GM12878 (cell line): Measurements from ENCODE around the gene SLC39A11. TPM values are rescaled to one million over a fixed set of nuclear protein-coding genes. Genes with fewer than 3 reads are reported as not detected.
A peak's percentile ranks its signal among the peaks of the same experiment; 100 is the strongest.

Experiments
- ATAC-seq: fragments of 200-7000 bp; cut with Tn5 transposase; 3 replicates; pipeline ENCODE4 v1.9.1; 2020; ENCODE audit warnings: mild to moderate bottlenecking, moderate library complexity
- BruUV-seq: library from RNA; stranded (reverse); fragments of 400-500 nt; replicated peaks from 2 replicates; lab custom pipeline; 2021; lab: Mats Ljungman, UMichigan
- CTCF ChIA-PET: fragments of 300-600 bp; sonication (Branson Sonifier 250); formaldehyde crosslinking; extraction: SDS; loops from one replicate; lab custom pipeline; 2021; ENCODE audit warnings: inconsistent platforms; lab: Yijun Ruan, JAX
- POLR2A ChIA-PET: fragments of 350-600 bp; formaldehyde crosslinking; extraction: SDS; loops from one replicate; lab custom pipeline; 2021; ENCODE audit warnings: inconsistent platforms; lab: Charles Lee
- RAD21 ChIA-PET: fragments of 300-600 bp; sonication (Branson Sonifier 250); formaldehyde crosslinking; loops from one replicate; lab custom pipeline; 2023; ENCODE audit warnings: antibody characterized with exemption; ENCODE audit not compliant: unreplicated experiment; lab: Charles Lee
- SMC1A ChIA-PET: fragments of 300-600 bp; sonication (Branson Sonifier 250); formaldehyde crosslinking; loops from one replicate; lab custom pipeline; 2023; ENCODE audit not compliant: unreplicated experiment, uncharacterized antibody; lab: Charles Lee
- DNase-seq: peaks from one replicate; pipeline ENCODE4 v3.0.0-alpha.2; 2011; ENCODE audit warnings: low read depth, low spot score
- FAIRE-seq: peaks from 3 replicates; lab custom pipeline; 2011; peaks lifted over from hg19 to GRCh38; lab: Jason Lieb, UNC
- H2AFZ ChIP-seq: 2 replicates; pipeline ENCODE4 v1.6.0; 2011; ENCODE audit warnings: low read depth, low read length, control low read depth; ENCODE audit not compliant: control insufficient read depth
- H3K27ac ChIP-seq: 2 replicates; pipeline ENCODE4 v1.5.1; 2011; ENCODE audit warnings: control low read depth; ENCODE audit not compliant: control insufficient read depth, insufficient read depth
- H3K27me3 ChIP-seq, 2 experiments: replicated peaks in 1 of 2; 2 replicates each; pipeline versions ENCODE4 v1.6.0 to v1.6.1; 2011; ENCODE audit warnings: low read length in 1 of 2; ENCODE audit not compliant: control insufficient read depth in 2 of 2, insufficient read depth in 2 of 2
- H3K36me3 ChIP-seq, 2 experiments: 2 replicates each; pipeline ENCODE4 v1.5.1; 2011; ENCODE audit warnings: low read length in 1 of 2; ENCODE audit not compliant: control insufficient read depth in 2 of 2, insufficient read depth in 2 of 2
- H3K4me1 ChIP-seq: 2 replicates; pipeline ENCODE4 v1.6.1; 2011; ENCODE audit warnings: mild to moderate bottlenecking, low read length, moderate library complexity, mixed read lengths; ENCODE audit not compliant: control insufficient read depth, insufficient read depth
- H3K4me2 ChIP-seq: 2 replicates; pipeline ENCODE4 v1.6.0; 2011; ENCODE audit warnings: control low read depth; ENCODE audit not compliant: control insufficient read depth, insufficient read depth
- H3K4me3 ChIP-seq: fragments of 200-600 bp; sonication (generic); 2 replicates; pipeline ENCODE4 v1.5.1; 2016
- H3K79me2 ChIP-seq: 2 replicates; pipeline ENCODE4 v1.6.0; 2011; ENCODE audit warnings: low read length; ENCODE audit not compliant: control insufficient read depth, insufficient read depth
- H3K9ac ChIP-seq: 2 replicates; pipeline ENCODE4 v1.8.0; 2011; ENCODE audit warnings: low read length, control low read depth, mixed read lengths; ENCODE audit not compliant: control insufficient read depth, insufficient read depth
- H3K9me3 ChIP-seq: replicated peaks from 3 replicates; pipeline ENCODE4 v1.5.1; 2011; ENCODE audit warnings: mild to moderate bottlenecking, low read length; ENCODE audit not compliant: control insufficient read depth, insufficient read depth
- H4K20me1 ChIP-seq: 2 replicates; pipeline ENCODE4 v1.6.0; 2011; ENCODE audit not compliant: control insufficient read depth, insufficient read depth
- BHLHE40 ChIP-seq, 2 experiments: fragments of 450-650 bp in 1 of 2; IDR thresholded peaks; 2 replicates each; pipeline ENCODE4 v1.6.1; 2011 to 2017; ENCODE audit warnings: low read depth in 2 of 2, borderline replicate concordance in 1 of 2, improper control_type of control experiment in 1 of 2, low read length in 1 of 2, mild to moderate bottlenecking in 1 of 2
- CUX1 ChIP-seq: IDR thresholded peaks from 2 replicates; pipeline ENCODE4 v1.6.1; 2012; ENCODE audit warnings: improper control_type of control experiment, low read depth, low read length; ENCODE audit not compliant: insufficient replicate concordance
- GABPA ChIP-seq: IDR thresholded peaks from 2 replicates; pipeline ENCODE4 v1.6.1; 2014; ENCODE audit warnings: antibody characterized with exemption, low read depth, mild to moderate bottlenecking, inconsistent platforms
- IKZF1 ChIP-seq: fragments of 450-650 bp; conservative IDR thresholded peaks from 2 replicates; pipeline ENCODE4 v1.6.1; 2017; ENCODE audit warnings: antibody characterized with exemption, mild to moderate bottlenecking
- KAT2A ChIP-seq: conservative IDR thresholded peaks from 2 replicates; pipeline ENCODE4 v1.6.1; 2011; ENCODE audit warnings: low read depth, low read length; ENCODE audit not compliant: control insufficient read depth
- NFYA ChIP-seq: IDR thresholded peaks from 2 replicates; pipeline ENCODE4 v1.6.1; 2011; ENCODE audit warnings: low read depth, mild to moderate bottlenecking, low read length, improper control_type of control experiment, borderline replicate concordance
- PAX8 ChIP-seq: fragments of 450-650 bp; IDR thresholded peaks from 2 replicates; pipeline ENCODE4 v1.6.1; 2017; ENCODE audit warnings: mild to moderate bottlenecking, moderate library complexity
- SMC3 ChIP-seq: IDR thresholded peaks from 2 replicates; pipeline ENCODE4 v1.6.1; 2011; ENCODE audit warnings: low read length, improper control_type of control experiment, borderline replicate concordance
- SPI1 ChIP-seq: IDR thresholded peaks from 2 replicates; pipeline ENCODE4 v1.6.1; 2011; ENCODE audit warnings: low read depth, mild to moderate bottlenecking, low read length, moderate library complexity, borderline replicate concordance; ENCODE audit not compliant: insufficient read depth
- SRF ChIP-seq, 2 experiments: IDR thresholded peaks; 2 replicates each; pipeline ENCODE4 v1.6.1; 2011; ENCODE audit warnings: low read depth in 2 of 2, low read length in 2 of 2, mild to moderate bottlenecking in 1 of 2, moderate library complexity in 1 of 2
- STAT3 ChIP-seq: IDR thresholded peaks from 2 replicates; pipeline ENCODE4 v1.6.1; 2011; ENCODE audit warnings: low read depth, low read length, improper control_type of control experiment
- WGBS: methylation state at CpG from one replicate; pipeline ENCODE4 v1.1.6; 2016; ENCODE audit warnings: low lambda C conversion rate; ENCODE audit not compliant: insufficient replicate concordance, insufficient coverage; ENCODE audit errors: missing lambda C conversion rate; 5-methylcytosine and 5-hydroxymethylcytosine counted together
- in situ Hi-C: fragments of 300-500 bp; cut with MboI; formaldehyde crosslinking; loops from 9 replicates; pipeline ENCODE4 v1.14.3; 2018; ENCODE audit warnings: mixed read lengths
- intact Hi-C: fragments of 100-400 bp; cut with micrococcal nuclease; formaldehyde crosslinking; loops from one replicate; pipeline ENCODE4 v1.14.2; 2022; ENCODE audit not compliant: unreplicated experiment
- polyA plus RNA-seq, 11 experiments: library from polyadenylated mRNA; depleted of rRNA in 4 of 11; unstranded in 6 of 11; stranded (reverse) in 5 of 11; fragments of >200 nt; fragmentation: Nextera tagmentation in 4 of 11; fragmentation: Illumina TruSeq in 1 of 11; extraction: Ambion mirVana in 4 of 11; extraction: Trizol in 1 of 11; gene quantifications; 1 replicate in 1 of 11; 2 replicates in 10 of 11; pipeline versions ENCODE4 v1.2.1 to v1.2.3, GENCODE V29; 2011 to 2016; ENCODE audit warnings: inconsistent platforms in 2 of 11, missing spikeins in 2 of 11, low read depth in 1 of 11
- total RNA-seq, 4 experiments: library from RNA; depleted of rRNA in 3 of 4; stranded (reverse); fragments of >200 nt in 3 of 4; fragmentation: Illumina TruSeq in 1 of 4; extraction: Trizol in 1 of 4; gene quantifications; 2 replicates each; pipeline versions ENCODE4 v1.2.1 to v1.2.3, GENCODE V29; 2013 to 2021
- TF ChIP-seq, protein P1 (sequence below): fragments of 450-650 bp; IDR thresholded peaks from 2 replicates; pipeline ENCODE4 v1.6.1; 2016; ENCODE audit warnings: mild to moderate bottlenecking

The SLC39A11 gene
- total and polyA plus RNA-seq, 10 of the 15 experiments (the other 5 are each of a cell fraction or from before 2014, with no cell fraction given), result 8.6 to 23.8 (median 14.0) TPM

GRCh38 chr17:72615627-72615991 lies 476.9 kb downstream of the SLC39A11 start (continued):
- TF ChIP-seq, protein P1, sequence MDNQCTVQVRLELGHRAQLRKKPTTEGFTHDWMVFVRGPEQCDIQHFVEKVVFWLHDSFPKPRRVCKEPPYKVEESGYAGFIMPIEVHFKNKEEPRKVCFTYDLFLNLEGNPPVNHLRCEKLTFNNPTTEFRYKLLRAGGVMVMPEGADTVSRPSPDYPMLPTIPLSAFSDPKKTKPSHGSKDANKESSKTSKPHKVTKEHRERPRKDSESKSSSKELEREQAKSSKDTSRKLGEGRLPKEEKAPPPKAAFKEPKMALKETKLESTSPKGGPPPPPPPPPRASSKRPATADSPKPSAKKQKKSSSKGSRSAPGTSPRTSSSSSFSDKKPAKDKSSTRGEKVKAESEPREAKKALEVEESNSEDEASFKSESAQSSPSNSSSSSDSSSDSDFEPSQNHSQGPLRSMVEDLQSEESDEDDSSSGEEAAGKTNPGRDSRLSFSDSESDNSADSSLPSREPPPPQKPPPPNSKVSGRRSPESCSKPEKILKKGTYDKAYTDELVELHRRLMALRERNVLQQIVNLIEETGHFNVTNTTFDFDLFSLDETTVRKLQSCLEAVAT, result 0 out of 2 replicates have a peak, but pooled peaks have one; percentile 29
- TF ChIP-seq KAT2A (no peak), SRF (IDR thresholded peaks at IDR 0.05; ENCODE audit: low read depth in 2 of 2, low read length in 2 of 2) (no peak), PAX8 (no peak), GABPA (no peak), SPI1 (no peak)

DNA sequence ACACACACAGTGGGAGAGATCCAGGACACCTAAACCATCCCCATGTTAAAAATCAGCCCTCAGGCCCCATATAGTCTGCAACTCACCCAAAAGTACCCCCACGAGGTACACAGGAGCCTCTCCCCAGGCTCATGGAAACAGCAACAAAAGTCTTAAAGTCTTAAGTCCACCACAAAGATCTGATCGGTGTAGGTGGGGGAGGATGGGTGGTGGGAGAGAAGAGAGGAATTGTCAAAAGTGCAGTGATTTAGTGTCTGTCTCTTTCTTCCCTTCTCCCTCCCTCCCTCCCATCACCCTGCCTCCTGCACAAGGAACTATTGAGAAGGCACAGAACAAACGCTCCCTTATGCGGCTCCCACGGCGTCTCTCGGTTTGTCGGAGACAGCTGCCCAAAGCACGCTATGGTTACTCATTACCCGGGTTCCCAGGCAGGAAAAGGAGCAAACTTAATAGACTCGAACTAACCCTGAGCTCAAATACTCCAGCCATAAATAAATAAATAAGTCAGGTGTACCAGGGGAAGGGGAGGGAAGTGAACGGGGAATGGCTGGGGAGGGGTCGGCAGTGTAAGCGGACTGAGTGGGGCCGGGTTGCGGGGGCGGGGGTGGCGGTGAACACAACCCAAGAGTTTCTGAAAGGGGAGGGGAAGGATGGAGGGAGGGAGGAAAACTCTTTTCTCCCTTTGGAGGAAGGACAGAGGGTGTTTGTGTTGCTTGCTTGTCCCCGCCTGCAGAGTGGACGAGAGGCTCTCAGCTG lies 477.4 kb downstream of the SLC39A11 start:
- H3K36me3 ChIP-seq, result no peaks in the 10 kb centered on the region
- FAIRE-seq (no peak), DNase-seq (no peak), ATAC-seq (peak; percentile 73)
- no TSS peak for BruUV-seq
- H3K4me3 ChIP-seq, result no peak overlapping the region
- CTCF ChIA-PET, result interaction anchor here (0.6 to 5.3 kb wide), 6 partner anchors 12 to 806 kb away, joined by 3 to 32 read pairs (median 4); no protein-coding TSS in a partner anchor
- no peaks in the 10 kb centered on the region for H3K9me3 ChIP-seq
- no peak overlapping the region for H3K27ac ChIP-seq
- no peaks in the 10 kb centered on the region for H4K20me1 ChIP-seq
- 29% methylated on average over 13 of the region's 20 CpGs for WGBS
- POLR2A ChIA-PET, result interaction anchor here (1.4 to 5.2 kb wide), 4 partner anchors 11 to 96 kb away, joined by 5 to 47 read pairs (median 27); no protein-coding TSS in a partner anchor
- SMC1A ChIA-PET, result interaction anchor here (0.7 to 6.6 kb wide), 8 partner anchors 8 to 94 kb away, joined by 3 to 66 read pairs (median 6); no protein-coding TSS in a partner anchor
- in situ Hi-C loops, result no loop called here
- H3K9ac ChIP-seq, result no peak overlapping the region
- H3K79me2 ChIP-seq, result no peaks in the 10 kb centered on the region
- H2AFZ ChIP-seq, result no peak overlapping the region
- intact Hi-C loops, result loop anchor here (5.0 kb wide), 1 partner anchor 53 kb away; no protein-coding TSS in a partner anchor
- no peak overlapping the region for H3K4me2 ChIP-seq
- H3K4me1 ChIP-seq, result no peaks in the 10 kb centered on the region
- RAD21 ChIA-PET, result interaction anchor here (0.6 to 4.2 kb wide), 10 partner anchors 8 to 860 kb away, joined by 3 to 43 read pairs (median 4); no protein-coding TSS in a partner anchor
- H3K27me3 ChIP-seq, result no peaks in the 10 kb centered on the region
- no peak for TF ChIP-seq CUX1
- TF ChIP-seq NFYA, result no peak
- no peak for TF ChIP-seq STAT3
- TF ChIP-seq SMC3, result 0 out of 2 replicates have a peak, but pooled peaks have one; percentile 6
- TF ChIP-seq BHLHE40 (IDR thresholded peaks at IDR 0.05; ENCODE audit: borderline replicate concordance in 1 of 2, low read depth in 2 of 2, low read length in 1 of 2), result peak in 1 of 2 experiments; percentile 25; a peak in 1 of 4 replicates
- no peak; the same call in 1 of the 2 replicates for TF ChIP-seq IKZF1
